ENCODE results near the gene LAMB3.

The LAMB3 gene

DNA sequence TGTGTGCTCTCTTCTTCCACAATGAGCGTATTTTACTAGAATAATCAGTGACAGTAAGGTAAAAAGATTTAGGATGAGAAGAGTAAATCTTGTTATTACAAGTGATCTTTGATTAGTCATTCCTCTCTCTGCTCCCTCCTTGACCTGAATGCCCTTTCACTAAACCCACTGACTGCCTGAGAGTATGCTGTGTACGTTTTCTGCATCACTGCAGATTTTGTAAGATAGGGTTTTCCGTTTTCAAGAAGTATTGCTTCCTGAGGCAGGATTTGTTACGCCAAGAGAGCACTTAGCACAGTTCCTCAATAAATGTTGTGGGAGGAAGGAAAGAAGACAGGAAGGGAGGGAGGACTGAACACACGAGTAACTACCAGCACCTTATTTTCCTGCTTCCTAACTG, 7.7 kb upstream of the LAMB3 start:
- no peak for DNase-seq

DNA sequence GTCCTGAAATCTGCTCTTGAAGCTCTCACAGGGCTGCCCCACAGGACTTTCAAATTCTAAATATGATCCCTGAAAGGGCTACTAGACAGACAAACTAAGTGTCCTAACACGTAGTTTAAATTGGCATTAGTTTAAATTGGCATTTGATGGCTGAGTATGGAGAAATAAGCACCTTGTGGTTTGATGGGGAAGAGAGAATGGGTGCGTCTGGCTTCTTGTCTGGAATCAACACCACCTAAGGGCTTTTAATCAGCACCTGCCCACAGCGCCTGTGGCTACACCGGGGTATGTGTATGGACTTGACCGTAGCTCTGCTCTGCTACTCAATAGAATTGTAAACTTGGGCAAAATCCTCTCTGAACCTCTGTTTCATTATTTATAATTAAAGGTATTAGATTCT, 5.7 kb upstream of the LAMB3 start:
- no peak for DNase-seq

DNA sequence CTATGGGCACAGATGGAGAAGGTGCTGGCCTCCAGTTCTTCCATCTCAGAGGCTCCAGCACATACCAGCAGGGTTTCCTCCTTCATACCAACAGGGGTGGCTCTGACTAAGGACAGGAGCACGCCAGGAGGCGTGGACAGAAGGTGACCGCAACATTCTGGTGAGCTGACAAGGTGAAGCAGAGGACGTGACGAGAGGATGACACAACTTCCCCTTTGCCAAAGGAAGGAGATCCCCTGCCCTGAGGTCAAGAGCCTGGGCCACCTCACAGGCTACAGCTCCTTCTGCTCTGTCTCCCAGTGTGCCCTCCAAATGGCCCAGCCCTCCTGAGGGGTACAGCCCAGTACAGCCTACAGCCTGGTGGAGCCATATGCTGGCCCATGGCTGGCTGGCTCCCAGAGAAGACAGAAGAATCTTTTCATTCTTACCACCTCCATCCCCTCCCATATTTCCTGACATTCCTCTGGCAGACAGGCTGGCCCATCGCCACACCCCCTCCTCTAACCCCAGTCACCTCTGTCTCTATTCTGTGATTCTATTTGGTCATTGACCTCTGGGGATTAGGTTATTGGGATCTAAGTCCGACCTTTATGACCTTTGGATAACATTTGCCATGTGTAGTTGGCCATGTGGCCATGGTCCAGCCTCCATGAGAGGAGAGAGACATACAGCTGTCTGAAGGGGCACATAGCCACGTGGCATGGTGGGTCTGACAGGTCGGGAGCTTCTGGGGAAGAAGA, 5.1 kb upstream of the LAMB3 start:
- no peak for DNase-seq

DNA sequence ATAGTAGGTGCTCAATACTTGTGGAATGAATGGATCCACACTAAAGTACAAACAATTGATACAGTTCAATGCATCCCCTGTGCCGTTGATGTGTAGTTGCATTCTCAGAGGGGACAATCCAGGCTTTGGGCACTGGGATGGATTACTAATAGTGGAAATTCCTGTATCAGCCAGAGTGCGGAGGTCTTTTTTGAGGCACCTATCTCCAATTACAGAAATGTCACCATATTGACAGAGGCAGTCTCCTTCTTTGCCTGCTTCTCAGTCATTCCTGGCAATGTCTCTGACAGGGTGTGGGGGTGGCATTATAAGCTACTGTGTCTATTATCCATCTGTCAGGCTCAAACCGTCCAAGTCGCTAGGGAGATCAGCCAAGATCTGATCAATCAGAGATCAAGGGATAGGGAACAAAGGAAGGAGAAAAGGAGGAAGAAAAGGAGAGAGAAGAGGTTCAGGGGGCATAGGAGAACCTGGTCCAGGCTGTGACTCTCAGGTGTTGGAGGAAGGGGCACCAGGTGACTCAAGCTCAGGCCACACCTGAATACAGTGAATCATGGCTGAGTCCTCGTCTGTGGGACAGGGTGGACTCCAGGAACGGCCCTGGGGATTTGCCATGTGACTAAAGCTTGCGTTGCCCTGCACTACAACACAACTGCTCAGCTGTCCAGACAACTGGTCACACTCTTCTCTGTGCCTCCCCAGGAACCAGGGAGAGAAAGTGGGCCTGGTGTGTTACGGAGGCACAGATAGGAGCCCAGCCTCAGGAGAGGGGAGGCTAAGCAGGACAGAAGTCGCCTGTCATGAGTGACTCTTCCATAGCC, 3.4 kb upstream of the LAMB3 start:
- no peak for DNase-seq

DNA sequence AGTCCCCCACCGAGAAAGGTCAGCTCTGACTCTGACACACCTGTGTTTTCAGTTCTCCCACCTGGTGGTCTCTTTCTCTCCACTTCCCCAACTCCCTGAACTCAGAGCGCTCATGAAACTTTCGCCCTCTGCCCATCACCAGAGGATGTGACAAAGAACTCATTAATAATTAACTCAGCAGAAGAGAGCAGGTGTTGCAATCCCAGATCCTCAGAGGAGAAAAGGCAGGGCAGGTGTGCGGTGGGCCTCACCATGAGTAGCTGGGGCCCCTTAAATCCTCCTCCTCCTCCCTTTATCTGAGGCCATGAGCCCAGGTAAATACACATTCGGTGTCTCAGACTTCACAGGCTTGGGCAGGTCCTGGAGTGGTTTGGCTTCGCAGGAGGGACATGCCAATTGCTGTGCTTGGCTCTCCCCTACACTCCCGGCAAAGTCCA, 1.7 kb upstream of the LAMB3 start:
- no peak for DNase-seq

DNA sequence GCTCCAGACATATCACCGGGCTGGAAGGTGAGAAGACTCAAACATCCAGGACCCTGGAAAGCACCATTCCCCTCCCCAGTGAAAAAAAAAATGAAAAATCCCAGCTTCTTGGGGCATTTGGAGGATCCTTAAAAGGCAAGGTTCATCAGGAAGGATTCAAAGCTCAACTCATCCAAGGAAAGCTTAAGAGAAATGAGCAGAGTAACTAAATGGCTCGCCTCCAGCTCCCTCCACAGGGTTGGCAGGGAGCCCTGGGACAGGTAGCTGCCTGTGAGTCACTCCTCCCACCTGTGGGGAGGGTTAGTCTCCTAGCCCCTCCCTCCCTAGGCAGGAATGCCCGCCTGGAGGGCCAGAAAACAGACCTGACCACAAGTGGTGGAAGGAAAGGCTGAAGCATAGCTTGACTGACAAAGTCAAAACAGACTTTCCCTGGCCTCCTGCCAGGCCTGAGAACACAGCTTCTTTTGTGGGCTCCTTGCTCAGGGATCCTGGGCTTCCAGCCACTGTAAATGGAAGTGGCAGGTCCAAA, 712 bp upstream of the LAMB3 start:
- peak; percentile 72 for DNase-seq

DNA sequence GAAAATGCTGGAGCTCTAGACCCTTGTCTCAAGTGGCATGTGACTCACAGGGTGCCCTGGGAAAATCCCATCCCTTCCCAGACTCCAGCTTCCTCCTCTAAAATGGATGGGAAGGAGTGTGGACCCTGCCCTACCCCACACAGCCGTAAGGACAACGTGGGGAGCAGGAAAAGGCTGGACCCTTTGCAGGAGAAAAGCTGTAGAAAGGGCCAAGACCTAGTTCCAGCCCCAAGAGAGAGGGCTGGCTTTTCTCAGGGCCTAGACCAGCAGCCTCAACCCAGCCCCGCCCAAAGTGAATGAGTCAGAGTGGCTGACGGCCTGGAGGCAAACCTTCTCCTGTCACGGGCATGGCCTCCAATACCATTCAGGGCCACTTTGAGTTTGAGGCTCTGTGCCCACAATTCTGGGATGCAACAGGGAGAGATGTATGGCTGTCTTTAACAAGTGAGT, 1.1 kb downstream of the LAMB3 start:
- DNase-seq = peak; percentile 85

DNA sequence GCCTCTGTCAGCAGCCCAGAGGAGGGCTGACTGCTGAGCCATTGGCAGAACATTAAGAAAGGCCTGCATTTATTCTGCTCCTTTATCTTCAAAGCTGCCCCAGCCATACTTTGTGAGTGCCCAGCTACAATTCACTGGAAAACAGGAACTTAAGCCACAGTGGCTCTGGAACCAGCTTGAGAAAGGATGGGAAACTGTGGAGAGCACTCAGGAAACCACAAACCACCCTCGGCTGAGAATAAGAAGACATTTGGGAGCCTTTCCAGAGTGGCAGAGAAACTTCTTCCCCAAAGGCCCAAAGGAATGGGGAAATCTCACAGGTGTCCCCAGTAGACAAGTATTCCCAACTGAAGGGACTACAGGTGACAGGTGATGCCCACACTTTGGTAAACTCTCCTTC, 1.8 kb downstream of the LAMB3 start:
- no peak for DNase-seq

DNA sequence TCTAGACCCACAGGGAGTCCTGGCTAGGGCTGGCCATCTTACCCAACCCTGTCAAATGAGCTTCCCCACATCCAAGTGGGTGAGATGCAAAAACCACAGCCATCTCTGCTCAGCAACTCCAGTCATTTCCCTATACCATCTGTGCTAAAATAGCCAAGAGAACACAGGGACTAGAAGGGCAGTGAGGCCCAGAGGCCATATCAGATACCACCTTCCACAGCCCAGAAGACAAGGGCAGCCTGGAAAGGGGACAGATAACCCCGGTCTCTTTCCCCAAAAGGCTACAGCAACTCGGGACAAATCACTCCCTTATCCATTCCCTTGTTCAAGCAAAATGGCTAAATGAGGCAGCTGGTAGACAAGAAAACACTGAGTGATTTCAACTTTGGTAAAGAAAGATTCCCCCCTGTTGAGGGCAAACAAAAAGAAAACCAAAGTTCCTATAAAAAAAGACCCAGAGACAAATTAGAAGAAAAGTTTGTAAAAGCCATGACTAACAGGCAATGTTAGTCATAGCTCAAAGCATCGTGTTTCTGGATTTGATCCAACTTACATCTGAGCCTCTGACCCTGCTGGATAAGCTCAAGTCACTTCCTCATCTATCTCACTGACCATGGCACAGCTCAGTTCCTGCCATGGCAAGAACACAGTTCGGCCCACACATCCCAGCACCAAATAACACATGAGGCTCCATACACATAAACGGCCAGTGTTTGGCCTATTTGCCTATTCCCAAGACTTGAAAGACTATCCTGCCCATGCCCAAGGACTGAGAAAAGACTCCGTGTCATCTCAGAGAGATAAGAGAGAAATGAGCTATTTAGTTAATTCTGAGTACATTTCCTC, 3.1 kb downstream of the LAMB3 start:
- peak; percentile 86 for DNase-seq

DNA sequence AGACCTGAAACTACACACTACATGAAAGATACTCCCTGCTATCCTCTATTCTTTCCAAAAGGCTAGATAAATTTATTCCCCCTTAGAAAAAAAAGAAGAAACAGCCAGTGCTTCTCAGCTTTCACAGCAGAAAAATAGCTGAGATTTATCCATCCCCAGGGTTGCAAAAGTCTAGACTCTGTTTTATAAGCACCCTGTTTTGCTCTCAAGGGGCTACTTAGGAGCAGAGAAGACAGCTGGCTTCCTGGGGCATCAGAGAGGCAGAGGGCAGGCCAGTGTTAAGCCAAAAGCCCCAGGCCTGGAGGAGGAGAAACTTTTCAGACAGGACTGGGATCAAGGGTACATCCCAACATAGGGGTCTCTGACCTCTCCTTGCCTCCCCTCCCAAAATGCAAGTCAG, 3.9 kb downstream of the LAMB3 start:
- DNase-seq = no peak

DNA sequence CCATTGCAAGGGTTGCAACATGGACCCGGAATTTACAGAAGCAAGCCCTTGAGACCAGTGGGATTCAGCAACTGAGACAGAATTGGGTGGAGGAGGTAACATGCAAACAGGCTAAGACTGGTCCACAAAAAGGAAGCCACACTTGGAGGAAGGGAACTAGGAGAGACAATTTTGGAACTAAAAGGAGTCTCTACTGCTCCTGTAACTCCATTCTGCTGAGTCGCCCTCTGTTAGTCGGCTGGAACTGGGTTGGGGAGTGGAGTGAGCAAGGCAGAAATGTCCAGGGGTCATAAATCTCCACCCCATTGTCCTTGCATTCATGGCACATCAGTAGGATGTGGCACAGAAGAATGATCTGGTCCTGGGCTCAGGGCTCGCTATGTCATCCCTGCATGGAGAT, 5.1 kb downstream of the LAMB3 start:
- peak; percentile 32 for DNase-seq

DNA sequence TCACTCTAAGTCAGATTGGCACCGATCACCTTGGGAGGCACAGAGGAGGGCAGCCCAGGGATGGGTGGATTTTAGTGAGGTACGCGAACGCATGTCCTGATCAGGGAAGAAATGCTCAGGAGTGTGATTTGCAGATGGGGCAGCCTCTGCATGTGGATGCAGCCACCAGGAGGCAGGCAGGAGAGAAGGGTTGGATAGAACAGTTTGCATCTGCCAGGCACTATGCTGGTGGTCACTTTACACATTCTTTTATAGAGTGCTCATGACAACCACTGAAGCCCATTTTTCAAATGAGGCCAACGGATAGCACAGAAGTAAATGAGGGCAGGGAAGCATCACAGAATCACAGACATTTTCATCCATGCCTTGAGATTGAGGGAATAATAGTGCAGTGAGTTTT, 5.7 kb downstream of the LAMB3 start:
- peak; percentile 24 for DNase-seq

DNA sequence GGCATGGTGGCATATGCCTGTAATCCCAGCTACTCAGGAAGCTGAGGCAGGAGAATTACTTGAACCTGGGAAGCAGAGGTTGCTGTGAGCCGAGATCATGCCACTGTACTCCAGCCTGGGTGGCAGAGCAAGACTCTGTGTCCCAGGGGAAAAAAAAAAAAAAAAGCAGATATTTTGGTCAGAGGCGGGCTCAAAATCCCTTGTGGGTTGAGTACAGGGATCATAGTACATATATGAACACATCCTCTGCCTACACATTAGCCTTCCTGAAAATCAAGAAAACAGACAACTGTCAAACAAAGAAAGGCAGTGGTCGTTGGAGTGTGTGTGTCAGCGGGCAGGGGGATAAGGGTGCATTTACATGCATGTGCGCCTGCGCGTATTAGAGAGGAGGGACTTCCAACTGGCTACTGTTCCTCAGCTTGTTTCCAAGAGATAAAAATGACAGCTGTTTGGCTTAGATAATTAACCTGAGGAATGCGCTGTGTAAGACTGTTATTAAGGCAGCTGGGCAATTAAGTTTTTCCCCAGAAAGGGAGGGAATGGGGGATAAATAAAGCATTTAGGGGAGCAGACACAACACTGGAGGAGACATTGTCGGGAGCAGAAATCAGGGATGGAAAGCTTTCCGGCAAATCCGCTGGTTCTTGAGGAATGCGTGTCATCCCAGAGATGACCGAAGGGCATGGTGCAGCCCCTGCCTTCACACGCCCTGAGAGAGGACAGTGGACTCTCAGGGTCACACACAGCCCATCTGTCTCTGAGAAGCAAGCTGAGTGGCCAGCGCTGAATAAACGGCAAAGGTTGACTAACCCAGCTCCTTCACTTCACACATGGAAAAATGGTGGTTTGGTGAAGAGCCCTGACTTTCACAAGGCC, 6.4 kb downstream of the LAMB3 start:
- peak; percentile 92 for DNase-seq

DNA sequence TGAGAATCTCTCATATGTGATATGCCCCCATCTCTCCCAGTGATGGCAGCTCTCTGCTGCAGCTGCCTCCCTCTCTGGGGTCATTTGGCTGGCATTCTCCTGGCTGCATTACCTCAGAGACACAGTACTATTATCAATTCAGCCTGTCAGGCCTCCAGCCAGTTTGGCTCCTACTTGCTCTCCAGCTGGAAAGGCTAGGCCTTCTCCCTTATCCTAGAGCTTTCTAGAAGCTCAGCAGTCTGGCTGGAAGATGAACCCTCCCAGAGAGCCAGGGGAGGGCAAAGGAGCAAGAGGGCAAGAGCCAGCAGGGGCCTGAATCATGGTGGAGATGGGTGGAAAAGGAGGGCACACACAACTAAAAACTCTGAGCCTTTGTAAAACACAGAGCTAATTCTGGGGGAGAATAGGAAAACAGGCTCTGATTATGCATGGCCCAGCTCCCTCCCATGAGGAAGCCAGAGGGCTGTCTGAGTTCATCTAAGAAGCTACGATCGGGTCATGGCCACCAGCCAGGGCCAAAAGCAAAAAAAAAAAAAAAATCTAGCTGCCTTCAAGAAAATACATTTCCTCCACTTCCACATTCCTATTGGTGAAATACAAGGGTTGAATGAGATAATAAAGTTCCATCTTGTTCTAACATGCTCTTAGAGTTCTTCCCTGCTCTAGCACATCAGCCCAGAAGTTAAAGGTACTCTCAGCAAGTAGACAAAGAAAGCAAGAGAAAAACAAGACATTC, 8.8 kb downstream of the LAMB3 start:
- DNase-seq = no peak

DNA sequence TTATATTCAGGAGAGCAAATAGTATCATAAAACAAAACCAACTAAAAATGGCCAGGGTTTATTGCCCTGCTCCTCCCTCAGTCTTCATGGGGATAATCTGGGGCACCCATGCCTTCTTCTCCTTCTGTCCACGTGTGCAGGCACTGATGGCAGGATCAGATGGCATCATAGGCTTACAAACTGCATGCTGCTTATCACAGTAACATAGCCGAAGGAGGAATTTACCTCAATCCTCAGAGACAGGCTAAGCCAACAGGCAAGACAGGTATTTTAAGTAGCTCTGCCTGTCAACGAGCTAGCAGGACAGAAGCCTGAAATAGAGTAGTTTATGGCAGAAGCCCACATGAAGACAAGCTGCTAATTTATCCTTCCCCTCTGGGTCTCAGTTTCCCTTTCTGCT, 9.4 kb downstream of the LAMB3 start:
- peak; percentile 44 for DNase-seq

DNA sequence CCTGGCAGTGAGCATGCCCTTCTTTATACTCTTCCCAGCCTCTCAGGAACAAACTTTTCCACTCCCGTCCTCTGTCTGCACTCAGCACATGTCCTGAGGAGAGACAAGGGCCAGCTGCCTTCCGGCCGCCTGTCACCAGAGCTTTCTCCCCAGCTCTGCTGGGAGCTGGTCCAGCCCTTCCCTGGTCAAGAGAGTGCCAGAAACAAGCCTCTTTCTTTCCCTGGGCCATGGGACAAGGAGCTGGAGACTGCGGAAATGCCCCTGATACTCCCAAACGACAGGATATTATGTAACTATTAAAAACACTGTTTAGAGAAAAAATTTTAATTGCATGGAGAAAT, 10.4 kb downstream of the LAMB3 start:
- DNase-seq = no peak

DNA sequence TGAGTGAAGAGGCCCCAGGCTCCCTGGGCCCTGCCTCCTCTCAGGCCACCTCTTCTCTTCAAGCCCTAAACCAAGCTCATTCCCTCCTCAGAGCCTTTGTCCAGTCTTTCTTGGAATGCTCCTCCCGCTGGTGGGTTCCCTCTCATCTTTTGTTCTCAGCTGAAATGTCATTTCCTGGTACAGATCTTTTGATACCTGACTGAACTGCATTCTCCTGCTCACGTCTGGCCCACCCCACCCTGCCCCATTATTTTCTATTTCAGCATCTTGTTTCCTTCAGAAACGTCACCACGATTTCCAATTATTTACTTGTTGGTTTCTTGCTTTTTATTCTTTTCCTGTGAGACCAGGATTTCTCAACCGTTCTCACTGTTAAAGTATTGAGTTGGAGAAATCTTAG, 16.4 kb downstream of the LAMB3 start:
- DNase-seq = no peak

DNA sequence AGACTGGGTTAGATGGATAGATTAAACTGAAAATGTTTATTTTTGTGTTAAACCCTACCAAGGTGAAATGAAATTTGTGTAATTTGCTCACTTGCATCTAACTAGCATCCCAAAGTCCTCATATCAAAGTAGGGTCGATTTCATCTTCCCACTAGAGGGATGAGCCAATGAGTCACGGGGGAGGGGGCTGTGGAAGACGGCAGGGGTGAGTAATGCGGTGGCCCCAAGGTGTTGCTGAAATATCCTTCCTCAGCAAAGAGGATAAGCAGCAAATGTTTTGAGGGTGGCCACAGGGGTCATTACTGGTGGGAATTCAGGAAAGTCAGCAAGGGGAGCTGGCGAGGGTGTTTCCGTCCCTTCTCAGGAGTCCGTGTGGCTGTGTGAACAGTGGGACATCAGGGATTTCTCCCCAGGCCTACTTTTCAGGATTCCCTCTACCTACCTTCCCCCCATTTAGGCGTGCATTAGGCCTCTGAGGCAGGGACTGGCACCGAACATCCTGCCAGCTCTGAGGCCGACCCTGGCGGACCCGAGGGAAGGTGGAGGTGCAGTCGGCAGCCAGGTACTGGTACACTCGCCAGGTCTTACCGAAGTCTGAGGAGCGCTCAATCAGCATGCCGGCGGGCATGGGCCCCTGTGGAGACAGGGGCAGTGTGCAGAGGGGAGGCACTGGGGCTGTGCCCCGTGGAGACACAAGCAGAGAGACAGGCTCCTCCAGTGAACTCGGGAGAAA, 18.1 kb downstream of the LAMB3 start:
- no peak for DNase-seq

DNA sequence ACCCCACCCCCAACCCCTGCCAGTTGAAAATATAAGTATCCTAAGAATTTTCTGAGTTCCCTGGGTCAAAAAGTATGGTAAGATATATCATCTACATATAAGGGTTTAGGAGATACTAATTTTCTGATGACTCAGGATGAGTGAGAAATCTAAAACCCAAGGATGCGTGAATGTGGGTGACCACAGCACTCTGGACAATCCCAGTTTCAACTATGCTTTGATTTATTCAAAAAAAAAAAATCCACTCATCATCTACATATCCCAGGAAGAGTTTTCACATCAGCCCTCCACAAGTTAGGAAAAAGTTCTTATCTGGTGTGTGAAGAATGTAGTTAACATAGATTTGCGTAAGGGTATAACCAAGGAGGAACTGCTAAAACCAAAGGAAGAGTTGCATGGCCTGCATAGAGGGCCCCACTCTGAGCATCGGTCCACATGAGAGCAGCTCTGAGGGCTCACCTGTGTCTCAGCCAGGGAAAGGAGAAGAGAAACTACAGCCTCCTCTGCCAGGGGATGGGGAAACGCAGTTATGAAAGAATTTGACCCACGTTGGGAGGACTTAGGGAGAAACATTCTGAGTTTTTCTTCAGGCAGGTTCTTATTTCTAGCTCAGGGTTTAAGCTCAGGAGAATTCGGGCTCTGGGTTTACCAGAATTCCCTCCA, 18.8 kb downstream of the LAMB3 start:
- DNase-seq = no peak

Data from hematopoietic multipotent progenitor cell treated with erythropoietin and hydrocortisone succinate and interleukin-3 and kit ligand, for 8 days (in vitro differentiated cells).